HG02938 (cell line): ENCODE measurements around the gene C19orf85.
"Not testable (repeated sequence)": the region's sequence is repeated elsewhere in the genome, so short reads cannot be mapped to it uniquely, and the experiment has no call there.

Source experiments
- ATAC-seq: cut with Tn5 transposase; IDR thresholded peaks from one replicate; pipeline ENCODE4 v1.9.1; 2021; ENCODE audit warnings: mild to moderate bottlenecking, moderate library complexity; ENCODE audit not compliant: unreplicated experiment

C19orf85 gene

GRCh38 chr19:55464662-55465054 lies at the start of gene C19orf85:
TSS of gene C19orf85 (minus strand) at chr19:55464751. CDS start at chr19:55464554, 197 bp downstream.
- ATAC-seq = no peak

GRCh38 chr19:55508120-55508519 lies 43.6 kb upstream of the C19orf85 start:
- no peak for ATAC-seq

- no peak for ATAC-seq
Observed at GRCh38 chr19:55504981-55505380, 40.4 kb upstream of the C19orf85 start.

GRCh38 chr19:55504252-55504603 lies 39.7 kb upstream of the C19orf85 start:
- ATAC-seq = no peak

GRCh38 chr19:55503502-55504251 lies 39.1 kb upstream of the C19orf85 start:
- ATAC-seq = peak; percentile 89

- ATAC-seq = no peak
Observed at GRCh38 chr19:55503157-55503501, 38.6 kb upstream of the C19orf85 start.

- no peak for ATAC-seq
Observed at GRCh38 chr19:55502197-55502952, 37.8 kb upstream of the C19orf85 start.

GRCh38 chr19:55500368-55500952 lies 35.9 kb upstream of the C19orf85 start:
- ATAC-seq = no peak

- ATAC-seq = no peak
Observed at GRCh38 chr19:55498246-55498840, 33.8 kb upstream of the C19orf85 start.

- no peak for ATAC-seq
Observed at GRCh38 chr19:55497763-55498162, 33.2 kb upstream of the C19orf85 start.

- not testable (repeated sequence) for ATAC-seq
Observed at GRCh38 chr19:55496820-55497219, 32.3 kb upstream of the C19orf85 start.

GRCh38 chr19:55495646-55496349 lies 31.2 kb upstream of the C19orf85 start:
- ATAC-seq = no peak

- no peak for ATAC-seq
Observed at GRCh38 chr19:55494172-55494761, 29.7 kb upstream of the C19orf85 start.

- no peak for ATAC-seq
Observed at GRCh38 chr19:55493645-55494171, 29.2 kb upstream of the C19orf85 start.

GRCh38 chr19:55493052-55493644 lies 28.6 kb upstream of the C19orf85 start:
- no peak for ATAC-seq

- ATAC-seq = no peak
Observed at GRCh38 chr19:55492362-55492944, 27.9 kb upstream of the C19orf85 start.

GRCh38 chr19:55491546-55492360 lies 27.2 kb upstream of the C19orf85 start:
- no peak for ATAC-seq

GRCh38 chr19:55490478-55491432 lies 26.2 kb upstream of the C19orf85 start:
- no peak for ATAC-seq
